Rectal smooth muscle tissue (tissue), 1 donor: ENCODE measurements around the gene SSC5D.

Experiments
- H3K27ac ChIP-seq: one replicate; pipeline ENCODE4 v1.7.0; 2013; ENCODE audit warnings: low read depth, low read length, inconsistent platforms
- H3K27me3 ChIP-seq: one replicate; pipeline ENCODE4 v1.7.0; 2013; ENCODE audit warnings: low read length; ENCODE audit not compliant: control insufficient read depth, insufficient read depth
- H3K36me3 ChIP-seq: one replicate; pipeline ENCODE4 v1.7.0; 2013; ENCODE audit warnings: low read length; ENCODE audit not compliant: control insufficient read depth, insufficient read depth
- H3K4me1 ChIP-seq: one replicate; pipeline ENCODE4 v1.7.0; 2013; ENCODE audit warnings: low read length; ENCODE audit not compliant: control insufficient read depth, insufficient read depth
- H3K4me3 ChIP-seq: one replicate; pipeline ENCODE4 v1.7.0; 2013; ENCODE audit warnings: low read length
- H3K9ac ChIP-seq: one replicate; pipeline ENCODE4 v1.7.0; 2013; ENCODE audit warnings: low read length

The SSC5D gene

GRCh38 chr19:55546822-55547614 lies 58.8 kb downstream of the SSC5D start:
- no peak overlapping the region for H3K4me3 ChIP-seq
- H3K27ac ChIP-seq, result no peak overlapping the region
- H3K27me3 ChIP-seq, result peaks cover 6% of the 10 kb centered on the region
- no peaks in the 10 kb centered on the region for H3K4me1 ChIP-seq
- no peaks in the 10 kb centered on the region for H3K36me3 ChIP-seq
- no peak overlapping the region for H3K9ac ChIP-seq

- H3K27ac ChIP-seq, result no peak overlapping the region
- H3K4me1 ChIP-seq, result no peaks in the 10 kb centered on the region
- no peak overlapping the region for H3K4me3 ChIP-seq
- H3K36me3 ChIP-seq, result no peaks in the 10 kb centered on the region
- H3K9ac ChIP-seq, result no peak overlapping the region
- H3K27me3 ChIP-seq, result peaks cover 6% of the 10 kb centered on the region
These were observed 61.5 kb downstream of the SSC5D start for GRCh38 chr19:55549500-55550320.

- H3K27ac ChIP-seq, result no peak overlapping the region
- H3K9ac ChIP-seq, result no peak overlapping the region
- no peaks in the 10 kb centered on the region for H3K4me1 ChIP-seq
- peaks cover 4% of the 10 kb centered on the region for H3K27me3 ChIP-seq
- H3K4me3 ChIP-seq, result no peak overlapping the region
- no peaks in the 10 kb centered on the region for H3K36me3 ChIP-seq
These were observed 62.0 kb downstream of the SSC5D start for GRCh38 chr19:55550321-55550650.

- Histone ChIP-seq H3K36me3 (no peaks in the 10 kb centered on the region), H3K4me1 (no peaks in the 10 kb centered on the region), H3K27ac (no peak overlapping the region), H3K9ac (no peak overlapping the region), H3K27me3 (no peaks in the 10 kb centered on the region), H3K4me3 (no peak overlapping the region)
These were observed 64.0 kb downstream of the SSC5D start for GRCh38 chr19:55552206-55552605.

- Histone ChIP-seq H3K27me3 (no peaks in the 10 kb centered on the region), H3K36me3 (no peaks in the 10 kb centered on the region)
These were observed 64.4 kb downstream of the SSC5D start for GRCh38 chr19:55552620-55553019.

DNA sequence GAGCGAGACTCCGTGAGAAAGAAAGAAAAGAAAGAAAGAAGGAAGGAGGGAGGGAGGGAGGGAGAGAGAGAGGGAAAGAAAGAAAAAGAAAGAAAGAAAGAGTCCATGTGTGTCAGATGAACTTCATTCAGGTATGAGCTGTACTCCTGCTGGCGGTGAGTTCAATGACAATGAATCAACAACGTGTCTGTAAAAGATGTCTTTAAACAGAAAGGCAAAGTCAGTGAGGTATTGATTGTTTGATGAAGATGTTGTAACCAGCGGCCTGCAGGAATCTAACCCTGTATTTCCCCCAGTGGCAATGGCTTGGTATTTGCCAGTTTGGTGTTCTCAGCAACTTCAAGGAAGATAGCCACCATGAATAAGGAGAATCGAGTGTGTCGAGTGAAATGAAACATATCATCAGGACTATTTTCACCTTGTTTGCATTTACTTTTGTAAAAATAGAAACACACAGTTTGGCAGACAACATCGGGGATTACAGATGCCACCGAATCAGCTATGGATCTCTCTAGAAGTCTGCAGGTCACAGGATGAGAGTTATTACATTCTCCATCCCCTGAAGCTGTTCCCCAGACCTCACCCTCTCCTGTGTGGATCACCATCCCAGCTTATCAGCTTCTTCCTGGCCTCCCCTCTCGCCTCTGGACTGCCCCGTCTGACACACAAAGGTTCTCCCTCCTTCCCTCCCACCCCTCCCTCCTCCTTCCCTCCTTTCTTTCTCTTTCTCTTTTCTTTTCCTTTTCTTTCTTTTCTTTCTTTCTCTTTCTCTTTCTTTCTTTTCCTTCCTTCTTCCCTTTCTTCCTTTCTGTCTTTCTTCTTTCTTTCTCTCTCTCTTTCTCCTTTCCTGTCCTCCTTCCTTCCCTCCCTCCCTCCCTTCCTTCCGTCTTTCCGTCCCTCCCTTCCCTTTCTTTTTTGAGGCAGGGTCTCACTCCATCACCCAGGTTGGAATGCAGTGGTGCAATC lies 65.3 kb downstream of the SSC5D start:
- Histone ChIP-seq H3K9ac (no peak overlapping the region), H3K27ac (no peak overlapping the region)

More at GRCh38 chr19:55552620-55553019, 64.4 kb downstream of the SSC5D start:
- Histone ChIP-seq H3K4me3 (no peak overlapping the region), H3K27ac (no peak overlapping the region), H3K9ac (no peak overlapping the region), H3K4me1 (no peaks in the 10 kb centered on the region)

DNA sequence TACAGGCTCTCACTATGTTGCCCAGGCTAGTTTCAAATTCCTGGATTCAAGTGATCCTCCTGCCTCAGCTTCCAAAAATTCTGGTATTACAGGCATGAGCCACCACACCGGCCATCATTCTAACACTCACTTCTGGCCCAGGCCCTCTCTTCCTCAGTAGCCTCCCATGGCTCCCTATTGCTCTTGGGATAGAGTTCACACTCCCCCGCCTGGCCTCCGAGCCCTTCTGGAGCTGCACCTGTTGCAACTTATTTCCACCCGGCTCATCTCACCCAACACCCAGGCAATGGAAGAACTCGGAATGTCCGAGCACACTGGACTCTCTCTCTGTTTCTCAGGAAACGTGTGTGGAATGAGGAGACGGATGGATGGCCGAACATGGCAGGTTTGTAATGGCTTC lies 66.1 kb downstream of the SSC5D start:
- Histone ChIP-seq H3K36me3 (no peaks in the 10 kb centered on the region), H3K9ac (no peak overlapping the region), H3K4me1 (no peaks in the 10 kb centered on the region), H3K27me3 (no peaks in the 10 kb centered on the region), H3K4me3 (no peak overlapping the region), H3K27ac (no peak overlapping the region)

More for the DNA sequence above, 65.3 kb downstream of the SSC5D start:
- H3K4me1 ChIP-seq, result no peaks in the 10 kb centered on the region
- H3K4me3 ChIP-seq, result no peak overlapping the region
- no peaks in the 10 kb centered on the region for H3K27me3 ChIP-seq
- no peaks in the 10 kb centered on the region for H3K36me3 ChIP-seq

DNA sequence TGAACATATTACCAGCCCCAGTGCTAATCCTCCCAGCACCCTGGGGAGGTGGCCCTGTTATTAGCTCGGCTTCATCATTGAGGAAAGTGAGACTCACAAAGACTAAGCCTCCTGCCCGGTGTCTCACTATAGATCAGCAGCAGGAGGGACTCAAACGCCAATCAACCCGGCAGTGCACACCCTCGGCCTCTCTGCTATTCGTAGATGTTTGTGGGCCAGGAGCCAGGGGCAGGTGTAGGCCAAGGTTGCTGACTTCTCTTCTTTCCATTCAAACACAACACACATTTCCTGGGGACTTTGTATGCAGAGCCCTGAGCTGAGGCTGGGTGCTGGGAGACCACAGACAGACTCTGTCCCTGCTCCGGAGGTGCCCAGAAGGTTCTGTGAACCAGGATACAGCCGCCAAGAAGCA lies 66.5 kb downstream of the SSC5D start:
- Histone ChIP-seq H3K4me3 (no peak overlapping the region), H3K4me1 (no peaks in the 10 kb centered on the region), H3K27me3 (no peaks in the 10 kb centered on the region), H3K9ac (no peak overlapping the region), H3K36me3 (no peaks in the 10 kb centered on the region), H3K27ac (no peak overlapping the region)

- no peak overlapping the region for H3K27ac ChIP-seq
- H3K4me1 ChIP-seq, result no peaks in the 10 kb centered on the region
- H3K4me3 ChIP-seq, result no peak overlapping the region
- peaks cover 3% of the 10 kb centered on the region for H3K27me3 ChIP-seq
- no peak overlapping the region for H3K9ac ChIP-seq
- H3K36me3 ChIP-seq, result no peaks in the 10 kb centered on the region
These were observed 71.4 kb downstream of the SSC5D start for GRCh38 chr19:55559684-55560083.

- H3K27me3 ChIP-seq, result peaks cover 6% of the 10 kb centered on the region
- H3K4me1 ChIP-seq, result no peaks in the 10 kb centered on the region
- no peak overlapping the region for H3K9ac ChIP-seq
- no peak overlapping the region for H3K27ac ChIP-seq
- no peak overlapping the region for H3K4me3 ChIP-seq
- H3K36me3 ChIP-seq, result no peaks in the 10 kb centered on the region
These were observed 75.0 kb downstream of the SSC5D start for GRCh38 chr19:55563261-55563690.

GRCh38 chr19:55566823-55567222 lies 78.6 kb downstream of the SSC5D start:
- Histone ChIP-seq H3K9ac (no peak overlapping the region), H3K4me3 (no peak overlapping the region), H3K4me1 (no peaks in the 10 kb centered on the region), H3K27ac (no peak overlapping the region), H3K36me3 (no peaks in the 10 kb centered on the region), H3K27me3 (peaks cover 3% of the 10 kb centered on the region)
